ENCODE measurements around the gene SRSF10.
"Not testable (repeated sequence)": the region's sequence is repeated elsewhere in the genome, so short reads cannot be mapped to it uniquely, and the experiment has no call there.

Gene SRSF10

DNA sequence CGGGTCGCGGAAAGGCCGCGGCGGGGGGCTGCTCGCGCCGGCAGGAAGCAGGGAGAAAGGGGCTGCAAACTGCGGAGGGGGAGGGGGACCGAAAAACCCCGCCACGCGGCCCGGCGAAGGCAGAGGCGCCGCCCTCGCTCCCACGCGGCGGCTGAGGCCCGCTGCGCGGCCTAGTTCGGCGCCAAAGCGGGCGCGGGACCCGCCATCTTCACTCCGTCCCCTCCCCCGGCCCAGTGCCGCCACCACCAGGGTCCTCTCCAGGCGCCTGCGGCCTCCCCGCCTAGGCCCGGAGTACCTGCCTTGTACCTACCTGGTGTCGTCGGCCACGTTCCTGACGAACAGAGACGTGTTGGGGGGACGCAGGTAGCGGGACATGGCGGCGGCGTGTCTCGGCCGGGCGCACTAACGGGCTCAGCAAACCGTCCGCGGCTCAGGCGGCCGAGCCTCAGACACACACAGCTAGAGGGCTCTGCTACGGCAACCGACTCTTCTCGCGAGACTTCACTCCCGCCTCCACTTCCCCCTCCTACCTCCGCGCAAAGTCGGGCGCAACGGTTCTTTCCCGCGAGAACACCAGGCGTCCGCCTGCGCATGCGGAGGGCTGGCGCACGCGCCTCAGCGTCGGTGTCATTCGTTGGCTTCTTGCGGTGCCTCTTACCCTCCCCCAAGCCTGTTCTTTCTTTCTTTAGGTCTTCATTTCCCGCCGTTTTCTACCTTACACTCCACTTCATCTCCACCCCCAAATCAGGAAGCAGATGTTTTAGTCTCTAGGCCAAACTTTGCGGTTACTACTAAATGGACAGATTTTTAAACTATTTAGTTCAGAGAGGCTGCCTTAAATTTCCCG, at the start of gene SRSF10:
Gene SRSF10 (minus strand): TSS at position 447 of the 847 bp plus-strand sequence. CDS start 72 bp downstream, at position 375.
- DNase-seq (ENCODE audit: low read depth in 1 of 2, low spot score in 1 of 2): peak; percentile 93 to 95

DNA sequence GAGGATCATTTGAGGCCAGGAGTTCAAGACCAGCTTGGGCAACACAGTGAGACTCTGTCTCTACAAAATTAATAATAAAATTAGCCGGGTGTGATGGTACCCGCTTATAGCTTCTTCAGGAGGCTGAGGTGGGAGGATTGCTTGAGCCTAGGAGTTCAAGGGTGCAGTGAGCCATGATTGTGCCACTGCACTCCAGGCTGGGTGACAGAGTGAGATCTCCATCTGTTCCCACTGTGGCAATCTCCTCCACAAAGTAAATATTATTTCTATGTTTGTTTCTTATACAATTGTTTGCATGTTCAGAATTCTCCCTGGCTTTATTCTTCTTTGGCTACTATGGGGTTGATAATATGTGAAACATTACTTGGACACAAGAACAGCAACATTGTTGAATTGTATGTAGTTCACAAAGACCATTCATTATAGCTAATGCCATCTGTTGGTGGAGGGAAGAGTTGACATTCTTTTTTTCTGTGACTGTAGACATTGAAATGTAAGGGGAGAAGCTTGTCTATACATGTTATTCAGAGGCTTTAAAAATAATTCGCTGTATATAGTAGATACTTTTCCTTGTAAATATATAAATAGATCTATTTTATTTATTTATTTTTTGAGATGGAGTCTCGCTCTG, 47.8 kb upstream of the SRSF10 start:
- no peak for DNase-seq (ENCODE audit: low read depth in 1 of 2, low spot score in 1 of 2)

DNA sequence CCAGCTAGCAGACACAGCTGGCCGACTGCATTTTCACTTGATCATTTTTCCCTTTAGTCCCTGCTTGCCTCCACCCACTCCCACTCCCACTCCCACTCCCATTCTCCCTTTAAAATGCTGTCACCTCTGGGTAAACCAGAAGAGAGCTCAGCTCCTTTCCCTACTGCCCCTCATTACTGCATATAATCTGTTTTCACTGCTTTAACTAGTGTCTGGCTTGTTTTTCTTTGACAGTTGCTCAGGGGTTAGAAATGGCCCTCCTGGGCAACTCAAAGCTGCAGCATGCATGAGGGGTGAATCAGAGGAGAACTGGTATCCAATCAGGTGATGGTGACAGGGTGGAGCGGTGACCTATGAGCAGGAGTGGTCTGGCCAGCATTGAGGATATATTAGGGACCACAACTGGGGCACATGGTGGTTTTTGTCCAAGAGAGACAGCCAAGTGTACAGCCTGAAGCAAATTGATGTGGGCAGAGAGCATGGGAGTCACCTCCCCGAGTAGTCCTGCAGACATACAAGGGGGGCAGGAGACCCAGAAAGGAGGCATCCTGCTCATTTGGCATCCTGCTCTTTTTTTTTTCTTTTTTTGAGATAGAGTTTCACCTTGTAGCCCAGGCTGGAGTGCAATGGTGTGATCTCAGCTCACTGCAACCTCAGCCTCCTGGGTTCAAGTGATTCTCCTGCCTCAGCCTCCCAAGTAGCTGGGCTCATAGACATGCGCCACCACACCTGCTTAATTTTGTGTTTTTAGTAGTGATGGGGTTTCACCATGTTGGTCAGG, 42.6 kb upstream of the SRSF10 start:
- DNase-seq (ENCODE audit: low read depth in 1 of 2, low spot score in 1 of 2): no peak

DNA sequence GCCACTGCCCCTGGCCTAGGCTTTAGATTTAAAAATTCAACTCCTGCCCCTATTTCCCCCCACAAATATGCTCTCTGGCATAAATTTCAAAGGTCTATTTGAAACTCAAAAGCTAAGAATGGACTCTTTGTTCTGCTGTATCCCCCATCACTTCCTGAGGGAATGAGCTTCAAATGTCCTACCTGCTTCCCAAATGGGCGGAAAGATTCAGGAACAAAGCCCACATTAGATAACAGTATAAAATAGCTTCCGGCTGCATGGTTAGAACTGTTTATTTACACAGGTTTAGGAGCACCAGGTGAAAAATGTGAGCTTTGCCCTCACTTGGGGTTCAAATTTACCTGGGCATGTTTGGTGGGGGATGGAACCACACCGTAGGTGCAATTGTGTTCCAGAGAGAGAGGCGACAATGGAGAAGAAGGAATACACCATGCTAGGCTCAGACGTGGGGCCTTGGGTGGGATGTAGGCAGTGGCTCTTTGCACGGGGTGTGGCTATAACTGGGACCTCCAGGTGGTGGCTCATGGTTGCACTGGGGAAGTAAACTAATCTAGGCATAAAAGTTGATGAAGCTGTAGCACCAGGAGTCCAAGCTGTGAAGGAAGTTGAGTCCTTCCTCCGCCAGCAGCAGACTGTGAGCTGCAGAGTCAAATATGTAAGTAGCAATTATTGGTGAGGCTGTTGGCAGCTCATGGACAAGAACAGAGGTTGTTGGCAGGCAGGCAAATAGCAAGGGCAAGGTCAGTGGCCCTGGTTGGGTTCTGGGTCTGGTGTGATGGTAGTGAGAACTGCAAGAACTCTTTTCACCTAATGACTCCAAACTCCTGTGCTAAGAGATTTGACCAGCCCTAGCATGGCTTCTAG, 41.5 kb upstream of the SRSF10 start:
- no peak for DNase-seq (ENCODE audit: low read depth in 1 of 2, low spot score in 1 of 2)

DNA sequence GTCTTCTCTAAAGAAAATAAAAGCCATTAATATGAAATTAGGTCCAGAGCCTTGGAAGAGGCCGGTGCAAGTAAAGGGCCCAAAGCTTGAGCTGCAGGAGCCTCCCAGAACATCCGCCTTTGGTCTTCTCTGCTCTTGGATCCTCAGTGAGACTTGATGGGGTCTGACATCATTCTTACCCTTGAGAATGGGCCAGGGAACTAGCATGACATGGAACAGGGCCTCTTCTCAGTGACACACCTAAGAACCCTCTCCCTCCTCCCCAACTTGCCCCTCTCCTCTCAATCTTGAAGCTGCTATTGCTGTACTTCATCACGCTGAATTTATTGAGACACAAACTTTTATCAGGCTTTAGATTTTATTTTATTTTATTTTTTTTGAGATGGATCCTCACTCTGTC, 40.3 kb upstream of the SRSF10 start:
- DNase-seq (ENCODE audit: low read depth in 1 of 2, low spot score in 1 of 2): no peak

DNA sequence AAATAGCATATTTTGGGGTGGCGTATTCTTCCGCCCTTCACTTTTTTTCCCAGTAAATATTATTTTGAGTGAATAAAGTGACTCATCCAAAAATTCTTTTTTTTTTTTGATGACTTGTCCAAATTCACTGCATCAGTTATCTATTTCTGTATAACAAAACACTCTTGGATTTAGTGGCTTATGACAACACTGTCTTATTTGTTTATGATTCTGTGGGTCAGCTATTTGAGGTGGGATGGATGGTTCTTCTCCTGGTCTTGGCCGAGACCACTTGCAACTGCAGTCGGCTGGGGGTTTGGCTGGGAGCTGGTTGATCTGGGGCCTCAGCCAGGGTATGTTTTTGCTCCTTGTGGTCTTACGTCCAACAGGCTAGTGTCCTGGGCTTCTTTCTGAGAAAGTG, 39.9 kb upstream of the SRSF10 start:
- DNase-seq (ENCODE audit: low read depth in 1 of 2, low spot score in 1 of 2): no peak

DNA sequence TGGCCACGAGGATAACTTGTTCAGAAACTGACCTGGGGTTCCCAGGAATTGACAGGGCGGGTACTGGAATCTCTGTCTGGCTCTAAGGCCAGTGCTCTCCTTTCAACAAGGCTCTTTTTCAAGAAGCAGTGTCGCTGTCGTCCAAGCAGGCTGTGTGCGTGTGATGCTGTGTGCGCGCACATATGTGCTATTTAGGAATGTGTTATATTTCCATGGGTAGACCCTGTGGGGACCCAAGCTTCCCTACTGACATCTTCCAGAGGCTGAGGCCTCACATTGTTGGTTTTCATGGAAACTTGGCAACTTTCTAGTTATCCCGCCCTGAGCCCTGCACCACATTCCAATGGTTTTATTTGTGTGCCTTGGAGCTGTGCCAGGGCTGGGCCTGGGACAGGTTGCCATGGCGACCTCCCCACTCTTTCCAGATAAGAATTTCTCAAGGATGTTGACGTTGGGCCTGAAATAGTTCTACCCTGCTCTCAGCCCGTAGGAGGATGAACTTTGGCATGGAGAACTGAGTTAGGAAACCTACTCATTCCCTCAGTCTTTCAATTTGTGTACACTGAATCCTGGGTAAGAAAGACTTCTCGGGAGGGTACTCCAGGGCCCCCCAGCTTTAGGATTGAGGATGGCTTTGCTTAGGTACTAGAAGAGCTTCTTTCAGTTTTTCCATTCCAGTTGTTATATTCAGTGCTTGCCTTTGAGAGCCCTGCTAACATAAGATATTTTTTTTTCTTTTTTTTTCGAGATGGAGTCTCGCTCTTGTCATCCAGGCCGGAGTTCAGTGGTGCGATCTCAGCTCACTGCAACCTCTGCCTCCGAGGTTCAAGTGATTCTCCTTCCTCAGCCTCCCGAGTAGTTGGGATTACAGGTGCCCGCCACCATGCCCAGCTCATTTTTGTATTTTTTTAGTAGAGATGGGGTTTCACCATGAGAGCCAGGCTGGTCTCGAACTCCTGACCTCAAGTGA, 38.8 kb upstream of the SRSF10 start:
- DNase-seq (ENCODE audit: low read depth in 1 of 2, low spot score in 1 of 2): no peak

GRCh38 chr1:24015221-24016210, 35.4 kb upstream of the SRSF10 start:
- DNase-seq (ENCODE audit: low read depth in 1 of 2, low spot score in 1 of 2): no peak

GRCh38 chr1:24012878-24013277, 32.8 kb upstream of the SRSF10 start:
- DNase-seq (ENCODE audit: low read depth in 1 of 2, low spot score in 1 of 2): not testable (repeated sequence)

DNA sequence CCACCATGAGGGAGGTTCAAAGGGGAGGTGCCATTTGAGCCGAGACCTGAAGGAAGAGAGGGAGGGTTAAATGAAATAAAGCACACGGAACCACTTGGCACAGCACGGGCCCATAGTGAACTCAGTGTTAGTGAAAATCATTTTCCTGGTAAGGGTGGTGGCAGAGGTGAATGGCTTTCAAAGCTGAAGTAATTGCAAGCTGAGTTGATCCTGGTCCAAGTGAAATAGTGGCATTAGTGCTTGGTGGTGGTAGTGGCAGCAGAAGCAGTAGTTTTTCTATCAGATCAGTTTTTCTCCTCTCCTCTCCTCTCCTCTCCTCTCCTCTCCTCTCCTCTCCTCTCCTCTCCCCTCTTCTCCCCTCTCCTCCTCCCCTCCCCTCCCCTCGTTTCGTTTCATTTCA, 30.5 kb upstream of the SRSF10 start:
- DNase-seq (ENCODE audit: low read depth in 1 of 2, low spot score in 1 of 2): no peak

DNA sequence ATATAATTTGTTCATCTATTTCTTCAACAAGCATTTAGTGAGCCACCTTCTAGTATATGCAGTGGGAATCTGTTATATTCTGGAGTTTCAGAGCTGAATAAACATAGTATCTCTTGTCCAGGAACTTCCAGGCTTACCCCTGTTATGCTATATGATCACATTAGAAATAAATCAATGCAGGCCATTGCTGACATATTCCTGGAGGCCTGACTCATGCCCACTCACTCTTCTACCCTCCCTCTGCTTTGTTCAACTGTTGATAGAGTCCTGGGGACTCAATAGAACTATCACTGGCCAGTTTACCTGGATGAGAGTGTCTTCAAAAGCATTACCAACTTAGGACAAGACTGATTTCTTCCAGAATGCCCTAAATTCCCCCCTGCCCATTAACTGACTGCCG, 29.3 kb upstream of the SRSF10 start:
- DNase-seq (ENCODE audit: low read depth in 1 of 2, low spot score in 1 of 2): no peak

- not testable (repeated sequence) for DNase-seq (ENCODE audit: low read depth in 1 of 2, low spot score in 1 of 2)
Measured at GRCh38 chr1:24008574-24009184, 28.6 kb upstream of the SRSF10 start.

DNA sequence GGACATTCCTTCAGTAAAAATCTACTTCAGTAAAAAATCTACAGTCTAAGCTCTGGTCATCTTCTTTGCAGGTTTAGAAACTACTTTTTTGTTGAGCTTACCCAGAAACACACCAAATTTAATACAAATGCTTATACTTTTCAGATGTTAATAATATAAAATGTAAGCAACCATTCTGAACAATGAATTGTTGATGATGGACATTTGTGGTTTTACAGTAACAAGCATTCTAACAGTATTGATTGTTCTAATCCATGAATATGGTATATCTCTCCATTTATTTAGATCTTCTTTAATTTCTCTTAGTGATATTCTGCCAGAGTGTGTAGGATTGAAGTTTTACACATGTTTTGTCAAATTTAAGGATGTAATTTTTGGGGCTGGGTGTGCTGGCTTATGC, 27.0 kb upstream of the SRSF10 start:
- DNase-seq (ENCODE audit: low read depth in 1 of 2, low spot score in 1 of 2): no peak

DNA sequence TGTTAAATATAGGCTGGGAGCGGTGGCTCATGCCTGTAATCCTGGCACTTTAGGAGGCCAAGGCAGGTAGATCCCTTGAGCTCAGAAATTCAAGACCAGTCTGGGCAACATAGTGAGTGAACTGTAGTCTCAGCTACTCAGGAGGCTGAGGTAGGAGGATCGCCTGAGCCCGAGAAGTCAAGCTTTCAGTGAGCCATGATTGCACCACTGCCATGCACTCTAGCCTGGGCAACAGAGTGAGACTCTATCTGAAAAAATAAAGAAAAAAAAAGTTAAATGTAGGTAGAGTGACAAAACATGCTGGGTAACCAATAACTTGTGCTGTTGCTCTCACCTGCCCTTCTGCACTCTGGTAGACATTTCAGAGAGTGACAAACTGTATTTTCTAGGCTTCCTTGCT, 25.0 kb upstream of the SRSF10 start:
- DNase-seq (ENCODE audit: low read depth in 1 of 2, low spot score in 1 of 2): no peak

DNA sequence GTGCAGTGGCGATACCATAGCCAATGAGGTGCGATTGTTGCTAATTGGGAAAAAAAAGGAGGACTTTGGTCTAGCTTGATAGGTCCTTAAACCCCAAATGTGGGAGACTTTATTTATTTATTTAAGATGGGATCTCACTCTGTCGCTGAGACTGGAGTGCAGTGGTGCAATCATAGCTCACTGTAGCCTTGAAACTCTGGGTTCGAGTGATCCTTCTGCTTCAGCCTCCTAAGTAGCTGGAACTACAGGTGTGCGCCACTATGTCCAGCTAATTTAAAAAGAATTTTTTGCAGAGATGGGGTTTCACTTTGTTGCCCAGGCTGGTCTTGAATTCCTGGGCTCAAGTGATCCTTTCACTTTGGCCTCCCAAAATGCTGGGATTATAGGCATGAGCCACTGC, 24.0 kb upstream of the SRSF10 start:
- DNase-seq (ENCODE audit: low read depth in 1 of 2, low spot score in 1 of 2): no peak

GRCh38 chr1:24003331-24003972, 23.3 kb upstream of the SRSF10 start:
- no peak for DNase-seq (ENCODE audit: low read depth in 1 of 2, low spot score in 1 of 2)

- no peak for DNase-seq (ENCODE audit: low read depth in 1 of 2, low spot score in 1 of 2)
Measured at GRCh38 chr1:24002695-24003094, 22.6 kb upstream of the SRSF10 start.

Measured in stimulated activated CD4-positive, alpha-beta T cell treated with anti-CD3 and anti-CD28 coated beads, Interleukin-15, amount 100 ng/mL, for 1 hour (primary cell).